HepG2 (cell line): ENCODE data around the gene CAMK1D.

Experiments used
- ATF1 ChIP-seq: IDR thresholded peaks from 2 replicates; pipeline ENCODE4 v1.6.1; 2016; ENCODE audit warnings: mild to moderate bottlenecking, control low read depth
- EP300 ChIP-seq, 3 experiments: sonication (generic) in 1 of 3; formaldehyde crosslinking in 1 of 3; IDR thresholded peaks; 2 replicates each; pipeline versions ENCODE4 v1.5.1 to v1.6.1; 2011 to 2020; ENCODE audit warnings: low read depth in 2 of 3, low read length in 2 of 3, borderline replicate concordance in 1 of 3, improper control_type of control experiment in 1 of 3, mild to moderate bottlenecking in 1 of 3, missing genetic modification reagents in 1 of 3, moderate library complexity in 1 of 3
- ETV6 ChIP-seq: sonication (generic); formaldehyde crosslinking; conservative IDR thresholded peaks from 2 replicates; pipeline ENCODE4 v1.4.0; 2020; ENCODE audit warnings: missing genetic modification reagents
- EZH2 ChIP-seq: conservative IDR thresholded peaks from 2 replicates; pipeline ENCODE4 v1.6.1; 2012; ENCODE audit warnings: mild to moderate bottlenecking, low read depth, low read length, moderate library complexity
- KMT2B ChIP-seq: IDR thresholded peaks from 2 replicates; pipeline ENCODE4 v1.6.1; 2016; ENCODE audit warnings: missing genetic modification reagents, missing compliant biosample characterization
- SNAPC2 ChIP-seq: sonication (generic); formaldehyde crosslinking; IDR thresholded peaks from 2 replicates; pipeline ENCODE4 v1.8.1; 2022; ENCODE audit warnings: mild to moderate bottlenecking, missing genetic modification reagents

DNA sequence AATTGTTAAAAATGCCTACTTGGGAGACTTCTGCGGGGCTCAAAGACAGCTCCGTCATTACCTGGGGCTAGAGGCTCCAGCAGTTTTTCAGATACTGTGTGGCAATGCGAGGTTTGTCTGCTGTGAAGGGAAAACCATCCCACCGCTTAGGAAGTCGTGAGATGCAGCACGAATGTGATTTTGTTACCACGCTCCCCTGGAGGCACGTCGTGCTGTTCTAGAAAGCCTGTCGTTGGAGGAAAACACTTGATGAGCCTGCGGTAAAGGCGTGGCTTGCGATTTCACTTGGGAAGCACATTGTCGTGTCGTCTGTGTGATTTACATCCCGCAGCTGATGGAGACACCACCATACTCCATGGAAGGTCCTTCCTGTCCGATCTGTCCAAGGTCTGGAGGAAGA lies 39.3 kb downstream of the CAMK1D start:
- no peak for TF ChIP-seq ATF1 (CRISPR knock-in tag)
- no peak for TF ChIP-seq KMT2B (CRISPR knock-in tag)
- no peak for TF ChIP-seq EZH2
- no peak for TF ChIP-seq SNAPC2 (CRISPR knock-in tag)
- TF ChIP-seq EP300 (IDR thresholded peaks at IDR 0.05; ENCODE audit: low read depth in 2 of 2, low read length in 2 of 2): no peak
- no peak for TF ChIP-seq EP300 (CRISPR knock-in tag; IDR thresholded peaks at IDR 0.05; ENCODE audit: borderline replicate concordance)
- TF ChIP-seq ETV6 (CRISPR knock-in tag): no peak
